ENCODE results near the gene IGF1R.
A peak's percentile ranks its signal among the peaks of the same experiment; 100 is the strongest.
"Not testable (repeated sequence)": the region's sequence is repeated elsewhere in the genome, so short reads cannot be mapped to it uniquely, and the experiment has no call there.

IGF1R gene

GRCh38 chr15:98647774-98648653 lies at the start of gene IGF1R:
TSS of gene IGF1R (plus strand) at chr15:98648539. CDS start at chr15:98649582, 1,043 bp downstream.
- DNase-seq: peak; percentile 89

- DNase-seq: peak; percentile 42
Measured at GRCh38 chr15:98599909-98600691, 48.2 kb upstream of the IGF1R start.

- no peak for DNase-seq
Measured at GRCh38 chr15:98604983-98605382, 43.4 kb upstream of the IGF1R start.

- no peak for DNase-seq
Measured at GRCh38 chr15:98609144-98609852, 39.0 kb upstream of the IGF1R start.

GRCh38 chr15:98610991-98611390 lies 37.3 kb upstream of the IGF1R start:
- no peak for DNase-seq

- no peak for DNase-seq
Measured at GRCh38 chr15:98611808-98612207, 36.5 kb upstream of the IGF1R start.

- DNase-seq: no peak
Measured at GRCh38 chr15:98612490-98613110, 35.7 kb upstream of the IGF1R start.

- DNase-seq: no peak
Measured at GRCh38 chr15:98614681-98615080, 33.7 kb upstream of the IGF1R start.

- DNase-seq: no peak
Measured at GRCh38 chr15:98616397-98616796, 31.9 kb upstream of the IGF1R start.

GRCh38 chr15:98617328-98617980 lies 30.9 kb upstream of the IGF1R start:
- no peak for DNase-seq

GRCh38 chr15:98618576-98618975 lies 29.8 kb upstream of the IGF1R start:
- not testable (repeated sequence) for DNase-seq

GRCh38 chr15:98620020-98620419 lies 28.3 kb upstream of the IGF1R start:
- DNase-seq: no peak

- DNase-seq: no peak
Measured at GRCh38 chr15:98621021-98621420, 27.3 kb upstream of the IGF1R start.

GRCh38 chr15:98625614-98626013 lies 22.7 kb upstream of the IGF1R start:
- DNase-seq: no peak

- no peak for DNase-seq
Measured at GRCh38 chr15:98626153-98626552, 22.2 kb upstream of the IGF1R start.

GRCh38 chr15:98628216-98628615 lies 20.1 kb upstream of the IGF1R start:
- DNase-seq: no peak

- DNase-seq: no peak
Measured at GRCh38 chr15:98635848-98636247, 12.5 kb upstream of the IGF1R start.

- DNase-seq: no peak
Measured at GRCh38 chr15:98643115-98643514, 5.2 kb upstream of the IGF1R start.

GRCh38 chr15:98646546-98647025 lies 1.8 kb upstream of the IGF1R start:
- DNase-seq: no peak

GRCh38 chr15:98647026-98647773 lies 1.1 kb upstream of the IGF1R start:
- peak; percentile 76 for DNase-seq
